NB4 (cell line): Measurements from ENCODE around the gene TSPAN18.

Experiments
- DNase-seq: peaks from one replicate; pipeline ENCODE4 v3.0.0; 2010; ENCODE audit warnings: low read depth
- H3K4me3 ChIP-seq: one replicate; pipeline ENCODE4 v1.5.1; 2011; ENCODE audit warnings: mild to moderate bottlenecking, low read depth, low read length, moderate library complexity
- CTCF ChIP-seq: IDR thresholded peaks from one replicate; pipeline ENCODE4 v1.5.1; 2012; ENCODE audit warnings: low read depth, low read length
- MYC ChIP-seq: IDR thresholded peaks from 2 replicates; pipeline ENCODE4 v1.6.1; 2011; ENCODE audit warnings: low read depth, low read length
- POLR2A ChIP-seq: IDR thresholded peaks from 2 replicates; pipeline ENCODE4 v1.6.1; 2011; ENCODE audit warnings: mild to moderate bottlenecking; ENCODE audit not compliant: insufficient read length; ENCODE audit errors: extremely low read depth
- TF ChIP-seq, protein P1 (sequence below): IDR thresholded peaks from 2 replicates; pipeline ENCODE4 v1.6.1; 2011; ENCODE audit warnings: low read depth, low read length

TSPAN18 gene

DNA sequence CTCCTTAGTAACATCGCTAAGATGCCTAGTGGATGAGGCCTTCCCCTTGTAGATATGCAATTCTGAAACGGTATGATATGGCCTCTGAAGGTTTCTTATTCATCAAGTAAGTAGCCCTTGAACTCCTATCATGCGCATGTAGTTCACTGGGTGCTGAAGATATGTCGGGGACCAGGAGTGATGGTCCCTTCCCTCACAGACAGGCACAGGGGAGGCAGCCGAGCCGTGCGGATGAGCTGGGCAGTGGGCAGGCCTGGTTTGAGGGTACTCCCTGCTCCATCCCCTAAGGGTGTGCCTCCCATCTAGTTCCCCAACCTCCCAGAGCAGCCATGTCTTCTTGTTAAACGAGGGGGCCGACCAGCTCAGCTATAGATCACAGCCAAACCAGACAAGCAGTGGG lies 183.8 kb downstream of the TSPAN18 start:
- TF ChIP-seq POLR2A (no peak), MYC (no peak), CTCF (no peak)
- TF ChIP-seq, protein P1, sequence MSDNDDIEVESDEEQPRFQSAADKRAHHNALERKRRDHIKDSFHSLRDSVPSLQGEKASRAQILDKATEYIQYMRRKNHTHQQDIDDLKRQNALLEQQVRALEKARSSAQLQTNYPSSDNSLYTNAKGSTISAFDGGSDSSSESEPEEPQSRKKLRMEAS = no peak
- no peak overlapping the region for H3K4me3 ChIP-seq
- no peak for DNase-seq

DNA sequence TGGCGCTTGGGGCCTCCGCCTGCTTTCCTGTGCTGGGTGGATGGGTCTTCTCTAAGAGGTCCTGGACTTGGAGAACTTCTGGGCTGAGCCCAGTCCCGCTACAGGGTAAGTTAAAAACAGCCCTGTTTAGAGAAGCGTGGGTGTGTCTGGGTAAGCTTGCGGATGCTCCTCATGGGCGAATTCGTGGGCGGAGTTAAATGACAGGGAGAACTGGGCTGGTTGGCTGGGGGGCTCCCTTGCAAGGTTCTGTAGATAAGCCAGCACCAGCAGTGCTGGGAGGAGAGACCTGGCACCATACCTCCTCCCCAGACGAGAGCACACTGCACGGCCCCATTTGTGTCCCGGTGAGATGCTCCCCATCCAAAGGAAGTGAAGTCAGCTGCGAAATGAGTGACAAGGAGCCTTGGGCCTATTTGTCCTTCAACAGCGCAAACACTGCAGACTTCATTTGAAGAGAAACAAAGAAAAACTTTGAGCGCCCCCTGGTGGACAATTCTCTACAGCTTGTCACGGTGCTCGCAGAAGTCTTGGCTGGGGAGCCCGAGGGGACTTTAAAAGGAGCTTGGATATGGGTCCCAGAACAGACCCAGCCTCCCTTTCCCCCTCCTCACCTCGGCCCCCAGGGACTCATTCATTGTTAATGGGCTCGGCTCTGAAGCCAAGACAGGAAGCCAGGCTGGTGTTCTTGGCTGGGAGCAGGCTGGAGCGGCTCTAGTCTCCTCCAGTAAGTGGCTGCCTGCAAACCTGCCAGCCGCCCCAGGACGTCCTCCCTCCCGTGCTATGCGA lies 184.5 kb downstream of the TSPAN18 start:
- peak; percentile 60 for TF ChIP-seq CTCF
- no peak for TF ChIP-seq MYC
- peak; percentile 86 for DNase-seq
- no peak overlapping the region for H3K4me3 ChIP-seq

DNA sequence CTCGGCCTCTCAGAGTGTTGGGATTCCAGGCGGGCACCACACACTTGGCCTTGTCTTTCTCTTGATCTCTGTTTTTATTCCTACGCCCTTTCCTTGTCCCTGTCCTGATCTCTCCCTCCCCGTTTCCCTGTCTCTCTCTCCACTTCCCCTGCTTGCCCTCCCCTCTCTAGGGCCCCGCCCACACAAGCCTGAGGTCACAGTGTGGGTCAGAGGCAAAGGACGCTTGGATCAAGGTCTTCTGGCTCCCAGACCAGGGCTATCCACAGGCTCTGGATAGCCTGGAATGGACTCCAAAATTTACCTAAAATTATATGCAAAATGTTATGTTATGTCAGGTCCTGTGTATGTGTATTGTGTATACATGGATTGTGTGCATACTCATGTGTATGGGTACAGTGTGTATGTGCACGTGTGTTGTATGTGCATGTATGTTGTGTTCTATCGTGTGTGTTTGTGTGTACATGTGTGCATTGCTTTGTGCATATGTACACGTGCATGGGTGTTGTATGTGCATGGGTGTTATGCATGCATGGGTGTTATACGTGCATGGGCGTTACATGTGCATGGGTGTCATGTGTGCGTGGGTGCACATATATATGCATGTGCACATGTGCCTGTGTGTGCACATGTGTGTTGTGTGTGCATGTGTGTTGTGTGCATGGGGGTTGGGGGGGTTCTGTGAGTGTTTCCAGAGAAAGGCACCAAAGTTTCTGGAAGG lies 185.7 kb downstream of the TSPAN18 start:
- H3K4me3 ChIP-seq = no peak overlapping the region
- DNase-seq = no peak
- TF ChIP-seq CTCF (no peak), POLR2A (no peak), MYC (no peak)
- TF ChIP-seq, protein P1 = no peak

DNA sequence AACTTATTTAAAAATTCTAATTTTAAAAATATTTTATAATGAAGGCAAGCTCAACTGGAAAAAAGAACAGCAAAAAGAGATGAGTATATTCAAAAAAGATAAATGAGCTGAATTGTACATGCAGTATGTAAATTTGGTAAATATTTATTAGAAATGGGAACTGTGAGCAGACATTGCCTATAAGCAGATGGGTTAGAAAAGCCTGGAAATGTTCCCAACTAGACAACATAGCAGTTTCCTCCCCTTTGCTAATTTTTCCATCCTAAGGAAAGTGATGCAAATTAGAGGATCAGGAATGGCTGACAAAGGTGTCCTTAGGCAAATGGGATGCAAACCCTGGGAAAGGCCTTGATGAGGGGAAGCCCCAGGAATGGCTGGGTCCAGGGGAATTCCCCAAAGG lies 186.7 kb downstream of the TSPAN18 start:
- TF ChIP-seq, protein P1 = no peak
- TF ChIP-seq CTCF (no peak), MYC (no peak), POLR2A (no peak)

DNA sequence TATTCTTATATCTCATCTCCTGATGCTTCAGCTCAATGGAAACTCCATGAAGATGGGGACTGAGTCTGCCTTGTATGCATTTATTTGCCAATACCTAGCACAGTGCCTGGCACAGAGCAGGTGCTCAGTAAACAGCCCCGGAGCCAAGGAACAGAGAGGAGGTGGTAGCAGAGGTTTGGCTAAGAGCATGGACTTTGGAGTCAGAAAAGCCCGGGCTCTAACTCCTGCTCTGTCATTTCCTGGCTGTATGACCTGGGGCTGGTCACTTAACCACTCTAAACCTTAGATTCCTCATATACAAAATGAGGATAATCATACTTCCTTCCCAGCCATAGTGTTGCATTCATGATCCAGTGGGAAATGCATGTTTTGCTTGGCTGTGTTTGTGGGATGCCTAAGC lies 187.3 kb downstream of the TSPAN18 start:
- no peak for TF ChIP-seq MYC
- TF ChIP-seq CTCF = no peak
- TF ChIP-seq, protein P1 = no peak
- TF ChIP-seq POLR2A = no peak
- H3K4me3 ChIP-seq = no peak overlapping the region
- no peak for DNase-seq

More for the DNA sequence above, 186.7 kb downstream of the TSPAN18 start:
- DNase-seq = no peak
- H3K4me3 ChIP-seq = no peak overlapping the region
